Measurements from ENCODE around the gene CISH.

The CISH gene

GRCh38 chr3:50583897-50584296, 27.7 kb downstream of the CISH start:
- H3K4me3 ChIP-seq (ENCODE audit: low read depth, low read length) = no peak overlapping the region
- TF ChIP-seq, protein P1, sequence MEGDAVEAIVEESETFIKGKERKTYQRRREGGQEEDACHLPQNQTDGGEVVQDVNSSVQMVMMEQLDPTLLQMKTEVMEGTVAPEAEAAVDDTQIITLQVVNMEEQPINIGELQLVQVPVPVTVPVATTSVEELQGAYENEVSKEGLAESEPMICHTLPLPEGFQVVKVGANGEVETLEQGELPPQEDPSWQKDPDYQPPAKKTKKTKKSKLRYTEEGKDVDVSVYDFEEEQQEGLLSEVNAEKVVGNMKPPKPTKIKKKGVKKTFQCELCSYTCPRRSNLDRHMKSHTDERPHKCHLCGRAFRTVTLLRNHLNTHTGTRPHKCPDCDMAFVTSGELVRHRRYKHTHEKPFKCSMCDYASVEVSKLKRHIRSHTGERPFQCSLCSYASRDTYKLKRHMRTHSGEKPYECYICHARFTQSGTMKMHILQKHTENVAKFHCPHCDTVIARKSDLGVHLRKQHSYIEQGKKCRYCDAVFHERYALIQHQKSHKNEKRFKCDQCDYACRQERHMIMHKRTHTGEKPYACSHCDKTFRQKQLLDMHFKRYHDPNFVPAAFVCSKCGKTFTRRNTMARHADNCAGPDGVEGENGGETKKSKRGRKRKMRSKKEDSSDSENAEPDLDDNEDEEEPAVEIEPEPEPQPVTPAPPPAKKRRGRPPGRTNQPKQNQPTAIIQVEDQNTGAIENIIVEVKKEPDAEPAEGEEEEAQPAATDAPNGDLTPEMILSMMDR (IDR thresholded peaks at IDR 0.05; ENCODE audit: insufficient read depth, low read depth, low read length, missing control alignments) = no peak
- no peak for DNase-seq (ENCODE audit: low read depth)

GRCh38 chr3:50582083-50582482, 29.5 kb downstream of the CISH start:
- TF ChIP-seq, protein P1 (IDR thresholded peaks at IDR 0.05; ENCODE audit: insufficient read depth, low read depth, low read length, missing control alignments) = no peak
- H3K4me3 ChIP-seq (ENCODE audit: low read depth, low read length) = no peak overlapping the region
- DNase-seq (ENCODE audit: low read depth) = no peak

GRCh38 chr3:50581459-50581842, 30.1 kb downstream of the CISH start:
- H3K4me3 ChIP-seq (ENCODE audit: low read depth, low read length) = no peak overlapping the region
- TF ChIP-seq, protein P1 (IDR thresholded peaks at IDR 0.05; ENCODE audit: insufficient read depth, low read depth, low read length, missing control alignments) = no peak
- DNase-seq (ENCODE audit: low read depth) = no peak

DNA sequence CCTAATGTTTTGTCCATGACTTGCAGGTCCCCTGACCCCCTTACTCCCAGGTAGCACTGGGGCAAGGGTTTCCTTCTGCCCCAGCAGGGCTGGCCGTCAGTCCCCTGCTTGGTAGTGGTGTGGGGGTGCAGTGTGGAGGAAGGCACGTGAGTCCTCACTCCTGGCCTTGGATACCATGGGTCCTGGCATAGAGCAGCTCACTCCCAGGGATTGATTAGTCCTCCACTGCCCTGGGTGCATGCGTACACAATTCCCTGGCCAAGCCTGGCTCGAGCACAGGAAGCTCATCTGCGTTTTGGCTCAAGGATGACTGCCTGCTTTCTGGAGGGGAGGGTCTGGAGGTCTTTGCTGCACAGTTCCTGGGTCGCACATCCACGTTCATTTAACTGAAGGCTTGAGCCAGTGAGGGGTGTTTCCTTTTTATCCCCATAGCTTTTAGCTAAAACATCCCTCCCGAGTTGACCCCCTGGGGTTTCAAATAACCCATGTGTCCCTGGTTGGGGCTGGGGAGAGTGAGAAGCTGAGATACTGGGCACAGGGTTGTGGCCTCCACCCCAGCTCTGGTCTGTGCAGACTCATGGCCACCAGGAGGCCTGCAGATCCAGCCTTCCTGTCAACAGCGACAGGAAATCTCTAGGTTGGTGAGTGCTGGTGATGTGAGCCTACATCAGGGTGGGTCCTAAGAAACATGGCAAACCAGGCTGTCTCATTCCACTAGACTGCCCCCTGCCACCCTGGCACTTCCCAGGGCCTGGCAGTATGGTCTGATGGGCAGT, 30.7 kb downstream of the CISH start:
- no peak for DNase-seq (ENCODE audit: low read depth)
- TF ChIP-seq, protein P1 (IDR thresholded peaks at IDR 0.05; ENCODE audit: insufficient read depth, low read depth, low read length, missing control alignments) = no peak
- no peak overlapping the region for H3K4me3 ChIP-seq (ENCODE audit: low read depth, low read length)

DNA sequence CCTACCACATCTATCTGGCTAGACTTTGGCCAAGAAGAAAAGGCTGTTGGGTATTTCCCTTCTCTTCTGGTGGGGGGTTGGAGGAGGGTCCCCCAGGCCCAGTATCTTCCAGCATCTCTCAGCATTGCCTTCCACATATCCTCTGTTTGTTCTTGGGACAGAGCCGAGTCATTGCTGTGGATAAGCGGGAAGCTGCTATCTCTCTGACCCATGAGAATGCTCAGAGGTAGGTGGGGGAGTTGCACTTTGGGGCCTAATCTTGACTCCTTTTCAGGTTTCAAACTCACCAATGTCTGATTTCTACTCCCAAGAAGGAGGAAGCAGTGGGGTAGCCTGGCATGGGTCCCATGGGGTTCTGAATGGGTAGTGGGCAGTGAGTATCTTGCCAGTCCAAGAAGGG, 34.2 kb downstream of the CISH start:
- TF ChIP-seq, protein P1 (IDR thresholded peaks at IDR 0.05; ENCODE audit: insufficient read depth, low read depth, low read length, missing control alignments) = no peak
- DNase-seq (ENCODE audit: low read depth) = no peak
- no peak overlapping the region for H3K4me3 ChIP-seq (ENCODE audit: low read depth, low read length)

- DNase-seq (ENCODE audit: low read depth) = no peak
- no peak overlapping the region for H3K4me3 ChIP-seq (ENCODE audit: low read depth, low read length)
- TF ChIP-seq, protein P1 (IDR thresholded peaks at IDR 0.05; ENCODE audit: insufficient read depth, low read depth, low read length, missing control alignments) = no peak
Measured at GRCh38 chr3:50575372-50575771, 36.2 kb downstream of the CISH start.

DNA sequence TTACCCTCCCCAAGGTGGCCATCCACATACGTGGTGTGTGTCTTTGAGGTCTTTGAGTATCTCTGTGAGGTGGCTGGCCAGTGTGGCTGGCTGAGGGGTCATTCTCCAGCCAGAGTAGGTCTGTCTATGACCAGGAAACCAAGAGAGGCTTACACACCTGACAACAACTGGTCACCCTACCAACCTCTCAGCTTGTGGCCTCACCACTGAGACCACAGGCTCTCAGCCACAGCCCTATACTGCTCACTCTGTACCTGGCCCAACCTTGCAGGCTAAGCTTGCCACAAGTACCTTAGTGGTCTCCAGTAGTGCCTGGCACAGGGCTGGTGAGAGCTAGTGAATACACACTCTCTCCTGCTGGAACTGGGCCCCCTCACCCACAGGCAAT, 37.1 kb downstream of the CISH start:
- H3K4me3 ChIP-seq (ENCODE audit: low read depth, low read length) = no peak overlapping the region
- TF ChIP-seq, protein P1 (IDR thresholded peaks at IDR 0.05; ENCODE audit: insufficient read depth, low read depth, low read length, missing control alignments) = no peak
- DNase-seq (ENCODE audit: low read depth) = peak; percentile 17
